RWPE1 (cell line): ENCODE results near the gene PAGE1.
"Not testable (repeated sequence)": the region's sequence is repeated elsewhere in the genome, so short reads cannot be mapped to it uniquely, and the experiment has no call there.

Experiments used
- CTCF ChIA-PET: fragments of 350-600 bp; sonication (Branson Sonifier 250); formaldehyde crosslinking; extraction: SDS; loops from one replicate; lab custom pipeline; 2021; lab: Yijun Ruan, JAX
- POLR2A ChIA-PET: fragments of 400-600 bp; formaldehyde crosslinking; extraction: SDS; loops from one replicate; lab custom pipeline; 2020; ENCODE audit warnings: antibody characterized with exemption; ENCODE audit not compliant: low non-redundant PET; lab: Yijun Ruan, JAX
- DNase-seq: peaks from one replicate; pipeline ENCODE4 v3.0.0; 2012; ENCODE audit warnings: low spot score
- H3K27ac ChIP-seq: fragments of 450-650 bp; 2 replicates; pipeline ENCODE4 v1.5.1; 2017
- CTCF ChIP-seq: fragments of 450-650 bp; conservative IDR thresholded peaks from 2 replicates; pipeline ENCODE4 v1.5.1; 2017; ENCODE audit warnings: low read depth, mild to moderate bottlenecking

The PAGE1 gene

GRCh38 chrX:49695276-49696180, at the start of gene PAGE1:
TSS of gene PAGE1 (minus strand) at chrX:49695984. CDS start at chrX:49694770, 1,214 bp downstream.
- POLR2A ChIA-PET = no interaction called here
- DNase-seq = no peak
- CTCF ChIA-PET = no interaction called here
- H3K27ac ChIP-seq = no peak within 1 kb of the TSS
- no peak for TF ChIP-seq CTCF

- POLR2A ChIA-PET, H3K27ac ChIP-seq, DNase-seq, CTCF ChIA-PET: not testable (repeated sequence)
Observed at GRCh38 chrX:49741501-49741900, 45.7 kb upstream of the PAGE1 start.

GRCh38 chrX:49727847-49728246, 32.1 kb upstream of the PAGE1 start:
- no peak for DNase-seq
- no peak overlapping the region for H3K27ac ChIP-seq
- CTCF ChIA-PET = interaction anchor here (0.6 kb wide), 1 partner anchor 1317 kb away, joined by 3 read pairs; no protein-coding TSS in a partner anchor
- POLR2A ChIA-PET = no interaction called here
- no peak for TF ChIP-seq CTCF

GRCh38 chrX:49726966-49727365, 31.2 kb upstream of the PAGE1 start:
- ChIA-PET POLR2A (no interaction called here), CTCF (no interaction called here)
- no peak overlapping the region for H3K27ac ChIP-seq
- no peak for TF ChIP-seq CTCF
- DNase-seq = no peak

- no peak for TF ChIP-seq CTCF
- ChIA-PET POLR2A (no interaction called here), CTCF (no interaction called here)
- no peak for DNase-seq
- H3K27ac ChIP-seq = no peak overlapping the region
Observed at GRCh38 chrX:49725923-49726904, 30.4 kb upstream of the PAGE1 start.

- no peak for TF ChIP-seq CTCF
- ChIA-PET CTCF (interaction anchor here (0.6 kb wide), 1 partner anchor 96 kb away, joined by 3 read pairs; no protein-coding TSS in a partner anchor), POLR2A (no interaction called here)
- DNase-seq = no peak
- H3K27ac ChIP-seq = no peak overlapping the region
Observed at GRCh38 chrX:49725401-49725800, 29.6 kb upstream of the PAGE1 start.

- CTCF ChIA-PET, H3K27ac ChIP-seq, POLR2A ChIA-PET, DNase-seq: not testable (repeated sequence)
Observed at GRCh38 chrX:49720106-49720505, 24.3 kb upstream of the PAGE1 start.
